GM21528 (cell line): ENCODE measurements around the gene RAC3.

Source experiments
- ATAC-seq: cut with Tn5 transposase; IDR thresholded peaks from one replicate; pipeline ENCODE4 v1.9.1; 2021; ENCODE audit warnings: mild to moderate bottlenecking, moderate library complexity; ENCODE audit not compliant: unreplicated experiment, low FRiP score

Gene RAC3

DNA sequence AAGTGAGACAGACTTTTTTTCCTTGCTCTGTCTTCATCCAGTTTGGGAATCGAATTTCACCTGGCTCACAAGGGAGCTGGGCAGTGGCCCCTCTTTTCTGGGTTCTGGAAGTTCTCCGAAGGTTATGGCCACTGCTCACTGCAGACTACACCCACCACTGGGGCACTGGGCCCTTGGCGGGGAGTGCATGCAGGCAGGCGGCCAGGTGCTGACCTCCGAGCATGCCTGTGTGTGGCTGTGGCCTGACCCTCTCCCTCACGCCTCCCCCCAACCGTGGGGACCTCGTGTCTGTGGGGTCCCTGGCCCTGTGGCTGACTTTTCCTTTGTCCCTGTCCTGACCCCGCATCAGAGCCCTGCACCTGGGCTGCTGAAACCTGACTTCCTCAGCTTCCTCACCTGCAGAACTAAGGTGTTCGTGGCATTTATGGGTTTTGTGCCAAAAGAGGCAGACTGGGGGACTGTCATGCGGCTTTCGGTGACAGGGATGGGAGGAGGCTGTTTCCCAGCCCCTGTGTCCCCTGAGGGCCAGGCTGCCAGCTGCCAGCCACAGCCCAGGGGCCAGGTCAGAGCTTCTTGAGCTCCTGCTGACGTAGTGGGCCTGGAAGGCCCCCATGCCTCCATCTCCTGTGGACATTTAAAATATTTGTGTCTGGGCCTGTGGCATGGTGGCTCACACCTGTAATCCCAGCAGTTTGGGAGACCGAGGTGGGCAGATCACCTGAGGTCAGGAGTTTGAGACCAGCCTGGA is 32.6 kb upstream of the RAC3 start:
- ATAC-seq, result no peak

DNA sequence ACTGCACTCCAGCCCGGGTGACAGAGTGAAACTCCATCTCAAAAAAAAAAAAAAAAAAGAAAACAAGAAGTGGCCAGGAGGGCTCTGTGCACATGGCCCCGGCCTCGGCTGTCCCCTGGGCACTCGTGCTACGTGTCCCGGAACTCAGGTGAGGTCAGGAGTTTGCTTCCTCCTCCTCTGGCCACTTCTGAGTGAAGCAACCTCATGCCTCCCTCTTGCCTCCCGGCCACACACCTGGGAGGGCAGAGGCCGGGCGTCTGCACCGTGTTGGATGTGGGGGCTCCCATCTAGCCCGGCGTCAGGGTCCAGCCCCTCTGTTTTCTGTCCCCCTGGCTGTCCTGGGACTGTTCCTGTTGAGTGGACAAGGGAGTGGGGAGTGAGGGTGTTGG is 31.9 kb upstream of the RAC3 start:
- ATAC-seq, result no peak

DNA sequence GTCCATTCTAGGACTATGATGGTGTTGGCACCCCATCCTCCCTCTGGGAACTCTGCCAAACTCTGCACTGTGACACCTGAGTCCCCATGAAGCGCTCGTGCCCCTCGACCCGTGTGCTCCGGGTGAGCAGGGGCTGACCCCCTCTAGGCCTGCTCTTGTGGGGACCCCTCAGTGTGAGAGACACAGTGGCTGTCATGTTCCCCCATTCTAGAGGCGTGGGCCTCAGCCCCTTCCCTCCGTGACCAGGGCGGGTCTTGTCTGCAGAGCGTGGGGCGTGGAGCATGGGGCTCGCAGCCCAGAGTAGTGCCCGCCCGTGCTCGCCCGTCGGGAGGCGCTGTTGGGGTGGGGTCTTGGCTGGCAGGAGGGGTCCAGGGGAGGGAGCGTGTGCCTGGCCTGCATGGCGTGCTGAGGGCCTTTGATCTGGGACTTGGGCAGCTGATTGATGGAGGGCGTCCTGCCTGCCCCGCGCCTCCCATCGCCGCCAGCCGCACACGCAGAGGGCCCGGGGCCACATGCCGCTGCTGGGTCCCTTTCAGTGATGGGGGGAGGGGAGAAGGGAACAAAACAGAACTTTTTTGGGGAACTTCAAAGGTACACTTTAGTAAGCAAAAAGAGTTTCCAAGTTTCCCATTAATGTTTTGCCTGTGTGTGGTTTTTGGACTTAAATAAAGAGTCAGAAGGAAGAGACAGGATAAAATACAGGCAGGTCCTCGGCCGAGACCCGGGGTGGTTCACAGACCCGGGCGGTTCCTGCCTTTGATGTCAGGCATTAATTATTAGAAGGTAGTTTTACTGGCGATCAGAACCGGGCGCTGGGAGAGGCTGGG is 31.3 kb upstream of the RAC3 start:
- no peak for ATAC-seq

DNA sequence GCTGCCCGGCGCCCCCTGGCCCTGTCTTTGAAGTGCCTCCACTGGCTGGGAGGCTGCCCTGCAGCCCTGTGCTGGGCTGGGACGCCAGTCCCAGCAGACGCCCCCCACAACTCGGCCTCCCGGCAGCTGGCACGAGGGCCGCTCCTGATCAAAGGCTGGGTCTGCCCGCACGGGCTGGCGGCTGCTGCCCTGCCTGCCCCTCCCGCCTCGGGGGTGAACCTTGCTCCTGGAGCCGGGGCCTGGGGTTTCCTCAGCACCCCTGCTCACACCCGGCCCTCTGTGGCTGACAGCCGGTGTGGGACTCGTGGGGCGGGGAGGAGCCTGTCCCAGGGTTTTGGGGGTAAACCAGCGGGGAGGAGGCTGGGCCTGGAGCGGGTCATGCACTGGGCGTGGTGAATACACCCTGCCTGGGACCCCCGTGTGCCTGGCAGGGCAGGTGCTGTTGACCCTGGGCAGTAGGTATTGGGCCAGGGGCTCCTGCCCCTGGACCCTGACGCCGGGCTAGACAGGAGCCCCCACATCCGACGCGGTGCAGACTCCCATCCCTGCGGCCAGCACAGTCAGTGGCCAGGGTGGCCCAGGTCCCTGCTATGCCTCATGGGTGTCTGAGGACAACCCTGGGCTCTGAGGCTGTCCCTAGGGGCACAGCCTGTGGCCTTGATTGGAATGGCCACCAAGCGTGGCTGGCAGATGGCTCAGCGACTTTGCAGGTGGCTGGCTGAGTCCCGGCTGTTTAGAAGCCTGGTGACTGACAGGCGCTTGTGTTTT is 30.5 kb upstream of the RAC3 start:
- ATAC-seq, result no peak

DNA sequence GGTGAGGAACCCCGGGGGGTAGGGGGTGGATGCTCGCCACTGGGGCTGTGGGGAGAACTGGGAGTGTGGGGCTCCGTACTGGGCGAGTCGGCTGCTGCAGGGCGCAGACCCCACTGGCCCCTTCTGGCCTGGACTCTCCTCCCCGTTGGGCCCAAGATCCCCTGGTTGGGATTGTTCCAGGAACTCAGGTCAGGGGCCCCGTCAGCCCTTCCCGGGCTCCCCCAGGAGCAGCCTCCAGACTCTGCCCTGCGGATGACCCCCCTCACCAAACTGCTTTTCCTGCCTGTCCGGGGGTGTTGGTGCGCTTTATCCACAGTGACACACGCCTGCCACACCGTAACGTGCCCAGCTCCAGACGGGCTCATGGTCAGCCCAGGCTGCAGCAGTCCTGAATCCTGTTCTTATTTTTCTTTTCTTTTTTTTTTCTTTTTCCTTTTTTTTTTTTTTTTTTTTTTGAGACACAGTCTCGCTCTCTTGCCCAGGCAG is 29.9 kb upstream of the RAC3 start:
- no peak for ATAC-seq

DNA sequence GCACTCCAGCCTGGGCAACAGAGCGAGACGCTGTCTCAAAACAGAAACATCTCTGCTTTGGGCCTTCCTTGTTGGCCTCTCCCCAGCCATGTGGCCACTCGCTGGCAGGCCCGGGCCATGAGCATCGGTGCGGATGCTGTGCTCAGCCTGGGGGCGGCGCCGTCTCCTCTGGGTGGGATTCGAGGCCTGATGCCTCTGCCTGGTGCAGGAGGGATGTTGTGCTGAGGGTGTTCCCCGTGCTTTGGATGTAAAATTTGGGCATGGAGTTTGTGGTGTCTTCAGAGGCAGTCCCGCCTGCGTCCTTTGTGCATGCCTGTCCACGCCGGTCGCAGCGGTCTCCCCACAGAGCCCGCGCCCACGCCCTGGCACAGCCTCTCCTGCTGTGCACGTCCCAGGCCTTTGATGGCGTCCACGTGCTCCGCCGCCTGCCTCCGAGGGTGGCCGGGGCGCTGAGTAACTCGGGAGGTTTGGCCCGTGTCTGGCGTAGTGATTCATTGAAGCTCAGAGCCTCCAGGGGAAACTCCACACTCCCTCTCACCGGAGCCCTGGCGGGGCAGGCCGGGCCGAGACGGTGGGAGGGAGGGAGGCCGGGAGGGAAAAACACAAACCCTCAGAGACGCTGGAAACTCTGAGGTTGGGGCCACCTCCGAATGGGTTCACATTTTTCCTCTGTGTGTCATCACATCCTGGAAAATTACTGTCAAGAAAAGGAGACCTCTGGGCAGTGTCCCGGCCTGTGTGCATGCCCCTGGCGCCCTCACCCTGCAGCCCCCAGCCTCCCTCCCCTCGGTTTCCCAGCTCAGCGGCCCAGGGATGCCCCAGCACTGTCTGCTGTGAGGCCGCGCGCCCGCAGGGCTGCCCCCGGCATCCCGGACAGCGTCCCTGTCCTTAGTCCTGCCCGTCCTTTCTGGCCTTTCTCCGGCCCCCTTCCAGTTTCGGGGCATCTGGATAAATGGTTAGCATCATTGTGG is 27.8 kb upstream of the RAC3 start:
- no peak for ATAC-seq

DNA sequence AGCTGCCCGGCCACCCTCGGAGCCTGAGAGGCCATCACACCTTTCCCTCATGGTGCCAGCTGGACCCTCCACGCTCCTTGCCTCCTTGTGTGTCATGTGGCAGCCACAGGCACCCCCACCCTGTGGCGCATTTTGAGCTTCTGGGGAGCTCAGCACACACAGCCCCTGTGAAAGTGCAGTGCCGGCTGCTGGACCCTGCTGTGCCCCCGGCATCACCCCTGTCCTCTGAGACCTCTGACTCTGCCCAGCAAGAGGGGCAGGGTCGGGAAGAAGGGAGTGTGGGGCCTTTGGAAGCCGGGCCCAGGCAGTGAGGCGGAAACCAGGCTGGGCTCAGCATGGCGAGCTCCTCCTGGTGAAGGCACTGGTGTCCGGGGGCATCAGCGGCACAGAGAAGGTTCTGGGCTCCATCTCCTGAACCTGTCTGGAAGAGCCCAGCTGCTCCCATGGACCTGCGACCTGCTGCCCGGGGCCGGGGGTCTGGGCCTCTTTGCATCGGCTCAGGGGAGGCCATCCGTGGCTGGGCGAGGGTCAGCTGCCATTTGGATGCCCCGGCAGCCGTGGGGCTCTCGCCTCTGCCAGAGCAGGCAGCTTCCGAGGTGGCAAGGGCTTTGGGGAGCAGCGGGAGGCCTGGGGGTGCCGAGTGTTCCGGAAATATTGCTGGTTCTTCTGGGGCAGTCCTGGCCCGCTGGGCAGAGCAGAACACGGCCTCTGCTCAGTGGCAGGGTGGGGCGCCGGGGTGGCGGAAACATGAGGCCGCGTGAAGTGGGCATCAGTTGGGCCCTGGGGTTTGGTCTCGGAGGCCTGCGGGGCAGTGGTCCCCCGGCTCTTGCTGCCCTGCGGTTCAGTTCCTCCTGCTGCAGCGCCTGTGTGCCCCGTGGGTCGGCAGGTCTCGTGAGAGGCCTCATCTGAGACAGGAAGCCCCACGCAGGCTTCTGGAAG is 26.7 kb upstream of the RAC3 start:
- ATAC-seq, result no peak

DNA sequence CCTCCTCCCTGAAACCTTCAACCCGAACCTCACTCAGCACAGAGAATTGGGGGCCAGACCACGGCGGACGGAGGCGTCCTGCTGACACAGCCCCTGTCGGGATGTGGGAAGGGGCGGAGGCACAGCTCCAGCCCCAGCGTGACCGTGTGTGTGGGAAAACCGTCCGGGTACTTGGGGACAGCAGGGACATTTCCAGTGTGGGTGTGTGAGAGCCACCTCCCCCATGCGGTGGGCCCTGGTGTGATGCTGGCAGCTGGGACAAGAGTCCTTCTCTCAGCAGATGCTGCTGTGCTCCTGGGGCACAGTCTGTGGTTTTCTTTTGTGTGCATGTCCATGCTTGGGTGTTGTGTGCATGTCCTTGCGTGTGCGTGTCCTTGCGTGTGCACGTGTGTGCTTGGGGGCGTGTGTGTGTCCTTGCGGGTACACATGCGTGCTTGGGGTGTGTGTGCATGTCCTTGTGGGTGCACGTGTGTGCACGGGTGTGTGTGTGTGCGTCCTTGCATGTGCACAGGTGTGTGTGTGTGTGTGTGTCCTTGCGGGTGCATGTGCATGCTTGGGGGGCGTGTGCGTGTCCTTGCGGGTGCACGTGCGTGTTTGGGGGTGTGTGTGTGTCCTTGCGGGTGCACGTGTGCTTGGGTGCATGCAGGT is 25.7 kb upstream of the RAC3 start:
- ATAC-seq, result no peak

DNA sequence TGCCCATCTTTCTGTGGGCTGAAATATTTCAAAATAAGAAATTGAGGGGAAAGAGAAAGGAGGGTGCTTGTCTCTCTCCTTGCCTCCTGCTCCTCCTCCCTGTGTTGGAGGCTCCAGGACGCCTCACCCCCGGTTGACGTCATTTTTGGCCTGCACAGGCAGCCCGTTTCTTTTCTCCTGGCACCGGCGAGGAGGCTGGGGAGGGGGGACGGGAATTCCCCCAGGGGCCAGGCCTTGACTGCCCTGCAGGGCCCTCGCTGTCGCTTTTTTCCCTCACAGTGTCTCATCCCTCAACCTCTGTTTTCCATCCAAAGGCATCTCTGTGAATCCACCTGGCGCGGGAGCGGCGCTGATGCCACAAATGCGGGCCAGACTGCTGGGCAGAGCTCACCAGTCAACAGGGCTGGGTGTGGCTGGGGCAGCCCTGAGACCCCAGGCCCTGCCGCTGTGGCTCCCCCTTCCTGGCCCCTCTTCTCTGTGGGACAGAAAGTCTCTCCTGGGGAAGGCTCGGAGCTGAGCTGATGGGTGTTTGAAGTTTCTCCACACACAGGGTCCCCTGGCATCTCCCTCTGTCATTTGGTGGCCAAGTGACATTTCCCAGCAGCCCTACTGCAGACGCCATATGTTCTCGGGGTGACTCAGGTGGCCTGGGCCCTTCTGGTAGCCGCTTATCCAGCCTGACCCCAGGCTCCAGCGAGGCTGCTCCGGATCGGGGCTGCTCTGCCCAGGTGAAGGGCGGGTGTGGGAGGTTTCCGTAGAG is 24.8 kb upstream of the RAC3 start:
- ATAC-seq, result no peak

DNA sequence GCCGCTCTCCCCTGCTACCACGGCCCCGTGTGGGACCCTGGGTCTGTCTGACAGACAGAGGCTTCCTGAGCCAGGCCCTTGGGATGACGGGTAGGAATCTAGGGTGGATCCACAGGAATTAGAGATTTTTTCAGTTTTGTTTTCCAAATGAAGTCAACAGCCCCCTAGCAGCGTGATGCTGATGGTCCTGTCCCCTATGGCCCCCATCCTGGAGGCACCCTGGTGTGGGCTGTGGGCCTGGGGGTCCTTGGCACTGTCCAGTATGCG is 24.3 kb upstream of the RAC3 start:
- ATAC-seq, result no peak

DNA sequence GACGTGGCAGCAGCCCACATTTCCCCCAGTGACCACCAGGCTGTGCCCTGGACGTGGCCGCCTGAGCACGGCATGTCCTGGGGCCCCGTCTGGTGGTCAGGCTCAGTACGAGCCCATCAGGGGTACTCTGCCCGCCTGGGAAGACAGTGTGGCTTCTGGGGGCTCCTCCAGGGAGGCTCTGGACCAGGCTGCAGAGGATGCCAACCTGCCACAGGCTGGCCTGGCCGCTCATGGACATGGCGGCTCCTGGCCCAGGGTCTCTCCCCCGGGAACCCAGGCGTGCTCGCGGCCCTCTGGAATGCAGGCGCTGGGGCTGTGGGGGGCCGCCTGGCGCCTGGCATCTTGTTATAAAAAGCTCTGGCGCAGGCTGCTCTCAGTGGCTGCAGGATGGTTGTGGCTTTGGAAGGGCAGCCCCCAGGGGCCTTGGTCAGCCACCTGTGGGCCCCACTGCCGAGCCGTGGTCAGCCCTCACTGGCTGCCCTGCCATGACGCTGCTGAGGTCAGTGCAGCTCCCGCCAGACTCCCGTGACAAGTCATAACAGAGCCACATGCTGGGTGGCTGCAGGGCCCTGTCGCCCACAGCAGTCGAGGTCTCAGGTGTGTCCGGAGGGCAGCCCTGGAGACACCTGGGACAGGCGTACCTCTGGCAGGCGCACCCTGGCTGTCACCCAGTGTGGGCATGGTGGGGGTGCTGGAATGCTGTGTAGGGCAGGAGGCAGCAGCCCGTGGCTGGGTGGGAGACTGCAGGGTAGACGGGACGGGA is 23.8 kb upstream of the RAC3 start:
- no peak for ATAC-seq

DNA sequence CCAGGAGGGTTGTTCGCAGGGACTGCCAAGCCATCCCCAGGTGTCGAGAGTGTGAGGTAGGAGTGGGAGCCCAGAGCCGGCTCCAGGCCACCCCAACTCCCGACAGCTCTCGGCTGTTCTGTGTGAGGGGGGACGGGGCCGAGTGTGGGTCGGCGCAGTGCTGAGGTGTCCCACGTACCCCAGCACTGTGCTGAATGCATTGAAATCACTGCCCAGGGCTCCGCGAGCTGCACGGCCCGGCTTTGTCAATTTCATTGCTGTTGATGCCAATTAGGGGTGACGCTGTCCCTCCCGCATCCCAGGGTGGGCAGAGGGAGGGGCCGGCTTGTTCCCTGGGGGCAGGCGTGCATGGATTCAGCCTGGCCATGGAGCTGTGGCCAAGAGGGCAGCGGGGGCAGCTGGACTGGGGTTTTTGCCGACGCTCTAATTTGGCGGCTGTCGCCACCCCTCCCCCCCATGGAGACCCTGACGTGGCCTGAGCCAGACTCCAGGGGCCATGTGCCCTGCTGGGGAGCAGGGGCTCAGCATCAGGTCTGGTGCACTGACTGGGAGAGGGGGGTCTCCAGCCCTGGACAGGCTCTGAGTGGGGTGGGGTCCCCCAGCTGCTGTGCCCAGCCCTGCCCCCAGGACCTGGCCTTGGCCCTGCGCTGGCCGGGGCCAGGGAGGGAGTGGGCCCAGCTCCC is 23.1 kb upstream of the RAC3 start:
- ATAC-seq, result no peak

DNA sequence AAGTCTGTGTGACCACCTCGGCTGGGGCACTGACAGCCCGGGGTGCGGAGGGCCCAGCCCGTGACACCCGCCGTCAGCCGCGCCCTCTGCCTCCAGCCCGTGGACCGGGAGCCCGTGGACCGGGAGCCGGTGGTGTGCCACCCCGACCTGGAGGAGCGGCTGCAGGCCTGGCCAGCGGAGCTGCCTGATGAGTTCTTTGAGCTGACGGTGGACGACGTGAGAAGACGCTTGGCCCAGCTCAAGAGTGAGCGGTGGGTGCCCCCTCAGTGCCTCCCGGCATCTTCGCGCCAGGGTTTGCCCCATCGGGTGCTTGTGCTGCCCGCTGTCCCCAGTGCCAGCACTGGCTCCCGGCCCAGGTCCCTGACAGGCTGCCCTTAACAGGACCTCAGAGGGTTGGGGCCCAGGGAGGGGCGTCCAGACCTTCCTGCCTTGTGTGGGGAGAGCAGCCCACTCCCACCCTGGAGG is 22.5 kb upstream of the RAC3 start:
- no peak for ATAC-seq

DNA sequence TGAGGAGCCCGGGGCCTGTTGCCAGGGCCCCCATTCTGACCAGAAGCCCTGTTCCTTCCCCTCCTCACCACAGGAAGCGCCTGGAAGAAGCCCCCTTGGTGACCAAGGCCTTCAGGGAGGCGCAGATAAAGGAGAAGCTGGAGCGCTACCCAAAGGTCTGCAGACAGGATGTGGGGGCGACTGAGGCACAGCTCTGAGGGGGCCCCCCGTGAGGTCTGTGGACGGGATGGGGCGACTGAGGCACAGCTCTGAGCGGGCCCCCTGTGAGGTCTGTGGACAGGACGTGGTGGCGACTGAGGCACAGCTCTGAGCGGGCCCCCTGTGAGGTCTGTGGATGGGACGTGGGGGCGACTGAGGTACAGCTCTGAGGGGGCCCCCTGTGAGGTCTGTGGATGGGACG is 22.1 kb upstream of the RAC3 start:
- ATAC-seq, result no peak

DNA sequence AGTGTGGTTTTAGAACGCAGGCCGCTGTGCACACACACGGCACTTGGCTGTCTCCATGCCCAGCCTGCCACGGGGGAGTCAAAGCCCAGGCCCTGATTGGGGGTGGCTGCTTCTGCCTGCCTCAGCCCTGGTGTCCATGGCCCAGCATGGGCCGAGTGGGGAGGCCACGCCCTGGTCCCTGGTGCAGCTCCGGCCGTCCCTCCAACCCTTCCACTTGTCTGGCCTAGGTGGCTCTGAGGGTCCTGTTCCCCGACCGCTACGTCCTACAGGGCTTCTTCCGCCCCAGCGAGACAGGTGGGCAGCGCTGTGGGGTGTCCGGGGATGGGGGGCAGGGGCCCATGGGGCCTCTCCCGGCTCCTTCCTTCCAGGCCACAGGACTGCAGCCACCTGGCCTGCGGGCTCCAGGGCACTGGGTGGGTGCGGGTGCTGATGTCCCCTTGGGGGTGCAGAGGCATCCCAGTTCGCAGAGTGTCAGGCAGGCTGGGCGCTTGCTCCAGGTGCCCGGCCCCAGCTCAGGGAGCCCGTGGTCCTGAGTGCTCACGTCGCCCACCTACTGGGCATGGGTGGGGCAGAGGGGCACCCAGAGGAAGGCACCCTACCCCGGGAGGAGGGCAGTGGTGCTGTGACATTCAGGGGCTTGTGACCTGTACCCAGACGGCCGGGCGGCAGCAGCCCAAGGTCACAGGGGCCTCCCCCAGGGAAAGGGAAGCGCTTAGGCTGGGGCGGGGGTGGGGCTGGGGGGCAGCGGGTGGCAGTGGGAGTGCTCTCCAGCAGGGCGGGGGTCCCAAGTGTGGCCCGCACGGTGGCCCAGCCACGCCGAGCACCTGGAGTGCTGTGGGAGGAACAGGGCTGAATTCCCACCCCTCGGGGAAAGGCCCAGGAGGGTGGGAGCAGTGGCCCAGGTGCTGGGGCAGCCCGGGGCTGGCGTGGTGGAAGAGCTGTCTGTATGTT is 20.6 kb upstream of the RAC3 start:
- no peak for ATAC-seq
